ENCODE data around the gene RNF220.

DNA sequence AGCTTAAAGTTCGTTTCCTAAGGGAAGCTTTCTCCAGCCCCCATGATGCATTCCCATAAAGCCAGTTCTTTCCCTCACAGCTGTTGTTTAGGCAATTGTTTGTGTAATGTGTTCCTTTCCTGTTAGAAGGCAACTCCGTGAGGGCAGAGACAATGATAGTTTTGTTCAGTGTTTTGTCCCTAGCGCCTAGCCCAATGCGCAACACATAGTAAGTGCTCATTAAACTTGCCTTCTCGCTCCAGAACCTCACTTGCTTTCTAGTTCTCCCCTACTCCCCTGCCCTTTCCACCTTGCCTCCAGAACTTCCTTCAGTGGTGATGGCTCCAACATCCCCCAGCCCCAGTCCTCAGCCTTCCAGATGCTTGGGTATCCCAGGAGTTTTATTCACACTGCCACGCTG lies 153.8 kb downstream of the RNF220 start:
- no peak for TF ChIP-seq POLR2AphosphoS5 (IDR thresholded peaks at IDR 0.05)
- TF ChIP-seq EP300 (conservative IDR thresholded peaks at IDR 0.05; ENCODE audit: poor library complexity, severe bottlenecking): no peak
